Fibroblast of mammary gland (primary cell): Measurements from ENCODE around the gene SPOPL.

Experiments used
- DNase-seq: peaks from one replicate; pipeline ENCODE4 v3.0.0-alpha.2; 2010; ENCODE audit warnings: low read depth
- H3K4me3 ChIP-seq: 2 replicates; pipeline ENCODE4 v1.5.1; 2011; ENCODE audit warnings: low read depth, mild to moderate bottlenecking, low read length, moderate library complexity; ENCODE audit not compliant: control insufficient read depth
- TF ChIP-seq, protein P1 (sequence below): conservative IDR thresholded peaks from 2 replicates; pipeline ENCODE4 v1.5.1; 2011; ENCODE audit warnings: low read depth, low read length, inconsistent platforms; ENCODE audit not compliant: control insufficient read depth, insufficient read depth

The SPOPL gene

GRCh38 chr2:138500592-138501424 lies 762 bp upstream of the SPOPL start:
- TF ChIP-seq, protein P1, sequence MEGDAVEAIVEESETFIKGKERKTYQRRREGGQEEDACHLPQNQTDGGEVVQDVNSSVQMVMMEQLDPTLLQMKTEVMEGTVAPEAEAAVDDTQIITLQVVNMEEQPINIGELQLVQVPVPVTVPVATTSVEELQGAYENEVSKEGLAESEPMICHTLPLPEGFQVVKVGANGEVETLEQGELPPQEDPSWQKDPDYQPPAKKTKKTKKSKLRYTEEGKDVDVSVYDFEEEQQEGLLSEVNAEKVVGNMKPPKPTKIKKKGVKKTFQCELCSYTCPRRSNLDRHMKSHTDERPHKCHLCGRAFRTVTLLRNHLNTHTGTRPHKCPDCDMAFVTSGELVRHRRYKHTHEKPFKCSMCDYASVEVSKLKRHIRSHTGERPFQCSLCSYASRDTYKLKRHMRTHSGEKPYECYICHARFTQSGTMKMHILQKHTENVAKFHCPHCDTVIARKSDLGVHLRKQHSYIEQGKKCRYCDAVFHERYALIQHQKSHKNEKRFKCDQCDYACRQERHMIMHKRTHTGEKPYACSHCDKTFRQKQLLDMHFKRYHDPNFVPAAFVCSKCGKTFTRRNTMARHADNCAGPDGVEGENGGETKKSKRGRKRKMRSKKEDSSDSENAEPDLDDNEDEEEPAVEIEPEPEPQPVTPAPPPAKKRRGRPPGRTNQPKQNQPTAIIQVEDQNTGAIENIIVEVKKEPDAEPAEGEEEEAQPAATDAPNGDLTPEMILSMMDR, result no peak
- DNase-seq, result no peak
- peak overlapping the region; percentile 76 for H3K4me3 ChIP-seq

GRCh38 chr2:138502255-138503086 lies 901 bp downstream of the SPOPL start:
- no peak for DNase-seq
- H3K4me3 ChIP-seq, result peak overlapping the region; percentile 85
- TF ChIP-seq, protein P1, result no peak

- TF ChIP-seq, protein P1, result no peak
- DNase-seq, result no peak
- peak overlapping the region; percentile 85 for H3K4me3 ChIP-seq
These were observed 1.5 kb downstream of the SPOPL start for GRCh38 chr2:138503087-138503442.

DNA sequence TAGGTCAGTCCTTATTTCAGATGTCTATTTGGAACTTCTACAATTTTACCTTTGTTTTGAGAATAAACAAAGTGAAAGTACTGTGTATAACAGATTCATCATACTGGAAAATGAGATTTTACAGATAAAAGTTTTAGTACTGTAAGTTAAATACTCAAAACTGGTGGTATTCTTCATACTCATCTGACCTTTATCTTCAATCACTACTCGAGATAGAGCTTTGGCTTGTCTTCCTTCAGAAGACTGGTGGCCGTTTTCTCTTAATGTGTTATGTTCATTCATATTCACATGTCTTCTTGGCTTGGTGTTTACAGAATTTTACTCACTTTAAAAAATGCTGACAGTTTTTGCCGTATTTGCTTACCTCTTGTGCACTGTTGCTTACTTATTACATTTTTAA lies 2.1 kb downstream of the SPOPL start:
- no peak overlapping the region for H3K4me3 ChIP-seq
- no peak for DNase-seq
- TF ChIP-seq, protein P1, result no peak

- TF ChIP-seq, protein P1, result no peak
- DNase-seq, result no peak
- H3K4me3 ChIP-seq, result no peak overlapping the region
These were observed 2.5 kb downstream of the SPOPL start for GRCh38 chr2:138504092-138504491.

DNA sequence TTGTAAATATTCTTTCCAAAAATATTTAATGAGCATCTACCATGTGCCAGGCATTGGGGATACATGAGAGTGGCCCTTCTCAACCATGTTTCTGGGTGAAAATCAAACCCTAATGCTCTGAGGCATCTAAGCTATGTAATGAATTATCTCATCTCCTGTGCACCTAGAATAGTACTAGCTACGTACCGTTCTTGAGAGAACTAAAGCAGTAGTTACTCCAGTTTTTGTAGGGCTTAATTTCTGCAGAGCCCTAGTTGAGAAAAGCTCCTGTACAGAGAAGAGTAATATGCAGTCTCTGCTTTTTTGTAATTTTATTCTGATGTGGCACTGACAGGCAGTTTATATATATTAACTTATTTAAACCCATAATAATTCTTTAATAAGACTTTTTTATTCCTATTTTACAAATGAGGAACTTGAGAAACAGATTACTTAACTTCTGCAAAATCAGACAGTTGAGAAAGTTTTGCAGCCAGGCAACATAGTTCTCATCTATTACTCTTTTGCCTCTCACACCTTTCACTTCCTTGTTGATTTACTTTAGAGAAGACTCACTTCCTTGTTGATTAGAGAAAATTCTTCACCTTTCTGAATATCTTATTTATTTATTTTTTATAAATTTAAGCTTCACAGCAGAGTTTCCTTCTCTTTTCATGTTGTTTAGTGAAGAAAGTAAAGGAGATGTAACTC lies 3.1 kb downstream of the SPOPL start:
- H3K4me3 ChIP-seq, result no peak overlapping the region
- TF ChIP-seq, protein P1, result no peak
- DNase-seq, result no peak
